SK-N-SH (cell line): Measurements from ENCODE around the gene PXMP2.

ENCODE experiments used
- TEAD4 ChIP-seq: IDR thresholded peaks from 2 replicates; pipeline ENCODE4 v1.4.0; 2012; ENCODE audit warnings: mild to moderate bottlenecking, borderline replicate concordance; ENCODE audit not compliant: insufficient read depth
- TF ChIP-seq, protein P1 (sequence below): fragments of 200-600 bp; sonication (generic); IDR thresholded peaks from 2 replicates; pipeline ENCODE4 v1.6.1; 2017; ENCODE audit warnings: antibody characterized with exemption, mild to moderate bottlenecking, moderate library complexity

DNA sequence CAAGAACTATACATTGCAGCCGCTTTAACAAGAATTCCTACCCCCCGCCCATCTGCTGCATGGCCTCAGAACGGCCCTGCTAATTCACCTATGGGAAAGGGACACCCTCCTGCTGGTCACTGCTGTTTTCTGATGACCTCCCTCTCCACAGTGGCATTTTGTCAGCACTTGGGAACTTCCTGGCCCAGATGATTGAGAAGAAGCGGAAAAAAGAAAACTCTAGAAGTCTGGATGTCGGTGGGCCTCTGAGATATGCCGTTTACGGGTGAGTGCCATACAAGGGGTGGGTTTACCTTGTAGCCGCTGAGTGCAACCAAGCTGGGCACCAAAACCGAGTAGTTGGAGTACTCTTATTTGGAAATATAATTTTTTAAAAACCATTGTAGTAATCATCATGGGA lies 2.7 kb downstream of the PXMP2 start:
- TF ChIP-seq, protein P1, sequence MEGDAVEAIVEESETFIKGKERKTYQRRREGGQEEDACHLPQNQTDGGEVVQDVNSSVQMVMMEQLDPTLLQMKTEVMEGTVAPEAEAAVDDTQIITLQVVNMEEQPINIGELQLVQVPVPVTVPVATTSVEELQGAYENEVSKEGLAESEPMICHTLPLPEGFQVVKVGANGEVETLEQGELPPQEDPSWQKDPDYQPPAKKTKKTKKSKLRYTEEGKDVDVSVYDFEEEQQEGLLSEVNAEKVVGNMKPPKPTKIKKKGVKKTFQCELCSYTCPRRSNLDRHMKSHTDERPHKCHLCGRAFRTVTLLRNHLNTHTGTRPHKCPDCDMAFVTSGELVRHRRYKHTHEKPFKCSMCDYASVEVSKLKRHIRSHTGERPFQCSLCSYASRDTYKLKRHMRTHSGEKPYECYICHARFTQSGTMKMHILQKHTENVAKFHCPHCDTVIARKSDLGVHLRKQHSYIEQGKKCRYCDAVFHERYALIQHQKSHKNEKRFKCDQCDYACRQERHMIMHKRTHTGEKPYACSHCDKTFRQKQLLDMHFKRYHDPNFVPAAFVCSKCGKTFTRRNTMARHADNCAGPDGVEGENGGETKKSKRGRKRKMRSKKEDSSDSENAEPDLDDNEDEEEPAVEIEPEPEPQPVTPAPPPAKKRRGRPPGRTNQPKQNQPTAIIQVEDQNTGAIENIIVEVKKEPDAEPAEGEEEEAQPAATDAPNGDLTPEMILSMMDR = no peak
- TF ChIP-seq TEAD4 = no peak
